Lower leg skin (tissue), 3 donors: ENCODE data around the gene TCERG1.

Experiments used
- POLR2A ChIP-seq, 2 donors: fragments of 450-650 bp; IDR thresholded peaks; one replicate each; pipeline ENCODE4 v1.6.1; 2016 to 2017; ENCODE audit warnings: antibody characterized with exemption in 2 of 2, mild to moderate bottlenecking in 1 of 2, moderate library complexity in 1 of 2
- TF ChIP-seq, protein P1 (sequence below), 3 donors: fragments of 450-650 bp; IDR thresholded peaks; one replicate each; pipeline ENCODE4 v1.5.1; 2016; ENCODE audit warnings: antibody characterized with exemption in 3 of 3, mild to moderate bottlenecking in 3 of 3, moderate library complexity in 2 of 3

GRCh38 chr5:146490089-146490843, 43.1 kb downstream of the TCERG1 start:
- no peak for TF ChIP-seq POLR2A (IDR thresholded peaks at IDR 0.05)
- TF ChIP-seq, protein P1, sequence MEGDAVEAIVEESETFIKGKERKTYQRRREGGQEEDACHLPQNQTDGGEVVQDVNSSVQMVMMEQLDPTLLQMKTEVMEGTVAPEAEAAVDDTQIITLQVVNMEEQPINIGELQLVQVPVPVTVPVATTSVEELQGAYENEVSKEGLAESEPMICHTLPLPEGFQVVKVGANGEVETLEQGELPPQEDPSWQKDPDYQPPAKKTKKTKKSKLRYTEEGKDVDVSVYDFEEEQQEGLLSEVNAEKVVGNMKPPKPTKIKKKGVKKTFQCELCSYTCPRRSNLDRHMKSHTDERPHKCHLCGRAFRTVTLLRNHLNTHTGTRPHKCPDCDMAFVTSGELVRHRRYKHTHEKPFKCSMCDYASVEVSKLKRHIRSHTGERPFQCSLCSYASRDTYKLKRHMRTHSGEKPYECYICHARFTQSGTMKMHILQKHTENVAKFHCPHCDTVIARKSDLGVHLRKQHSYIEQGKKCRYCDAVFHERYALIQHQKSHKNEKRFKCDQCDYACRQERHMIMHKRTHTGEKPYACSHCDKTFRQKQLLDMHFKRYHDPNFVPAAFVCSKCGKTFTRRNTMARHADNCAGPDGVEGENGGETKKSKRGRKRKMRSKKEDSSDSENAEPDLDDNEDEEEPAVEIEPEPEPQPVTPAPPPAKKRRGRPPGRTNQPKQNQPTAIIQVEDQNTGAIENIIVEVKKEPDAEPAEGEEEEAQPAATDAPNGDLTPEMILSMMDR (IDR thresholded peaks at IDR 0.05): no peak
